ENCODE measurements around the gene GET4. TPM values are rescaled to one million over a fixed set of nuclear protein-coding genes. Genes with fewer than 3 reads are reported as not detected.

Gene GET4
- total RNA-seq, 2 experiments from 2014 or later, result 22.3 to 27.1 TPM

- no peak overlapping the region for H3K27ac Mint-ChIP-seq
- no peak for DNase-seq
- H3K9me3 Mint-ChIP-seq, result no peaks in the 10 kb centered on the region
- peaks cover 19% of the 10 kb centered on the region for H3K4me1 Mint-ChIP-seq (ENCODE audit: low read depth)
- H3K4me3 Mint-ChIP-seq, result no peak overlapping the region
- ChIA-PET CTCF (interaction anchor here (1.1 kb wide), 1 partner anchor 8 kb away, joined by 3 read pairs; no protein-coding TSS in a partner anchor), POLR2A (no interaction called here)
- intact Hi-C loops (cut with micrococcal nuclease), result no loop called here
- H3K36me3 Mint-ChIP-seq, result no peaks in the 10 kb centered on the region
- H3K27me3 Mint-ChIP-seq, result no peaks in the 10 kb centered on the region
These were observed 41.1 kb downstream of the GET4 start for GRCh38 chr7:917255-918117.

GRCh38 chr7:918118-918425, 41.7 kb downstream of the GET4 start:
- no peaks in the 10 kb centered on the region for H3K9me3 Mint-ChIP-seq
- H3K27me3 Mint-ChIP-seq, result no peaks in the 10 kb centered on the region
- H3K4me3 Mint-ChIP-seq, result no peak overlapping the region
- no peaks in the 10 kb centered on the region for H3K36me3 Mint-ChIP-seq
- ChIA-PET CTCF (interaction anchor here (1.1 kb wide), 1 partner anchor 9 kb away, joined by 3 read pairs; no protein-coding TSS in a partner anchor), POLR2A (no interaction called here)
- H3K27ac Mint-ChIP-seq, result no peak overlapping the region
- intact Hi-C loops (cut with micrococcal nuclease), result no loop called here
- H3K4me1 Mint-ChIP-seq (ENCODE audit: low read depth), result peaks cover 24% of the 10 kb centered on the region
- no peak for DNase-seq

GRCh38 chr7:918441-919113, 42.2 kb downstream of the GET4 start:
- ChIA-PET POLR2A (no interaction called here), CTCF (interaction anchor here (1.1 kb wide), 1 partner anchor 9 kb away, joined by 3 read pairs; no protein-coding TSS in a partner anchor)
- intact Hi-C loops (cut with micrococcal nuclease), result no loop called here
- H3K27ac Mint-ChIP-seq, result no peak overlapping the region
- H3K4me3 Mint-ChIP-seq, result no peak overlapping the region
- no peak for DNase-seq
- peaks cover 29% of the 10 kb centered on the region for H3K4me1 Mint-ChIP-seq (ENCODE audit: low read depth)
- H3K27me3 Mint-ChIP-seq, result no peaks in the 10 kb centered on the region
- no peaks in the 10 kb centered on the region for H3K36me3 Mint-ChIP-seq
- H3K9me3 Mint-ChIP-seq, result no peaks in the 10 kb centered on the region

- Mint-ChIP-seq H3K36me3 (no peaks in the 10 kb centered on the region), H3K9me3 (no peaks in the 10 kb centered on the region), H3K4me1 (ENCODE audit: low read depth) (peaks cover 31% of the 10 kb centered on the region), H3K27ac (no peak overlapping the region), H3K4me3 (no peak overlapping the region), H3K27me3 (no peaks in the 10 kb centered on the region)
- intact Hi-C loops (cut with micrococcal nuclease), result no loop called here
- CTCF ChIA-PET, result no interaction called here
- POLR2A ChIA-PET, result no interaction called here
- DNase-seq, result no peak
These were observed 42.7 kb downstream of the GET4 start for GRCh38 chr7:919114-919442.

- intact Hi-C loops (cut with micrococcal nuclease), result loop anchor here (5.0 kb wide), 3 partner anchors 88 to 568 kb away; partner anchors contain the start of gene SUN1
- peaks cover 36% of the 10 kb centered on the region for H3K4me1 Mint-ChIP-seq (ENCODE audit: low read depth)
- no peaks in the 10 kb centered on the region for H3K9me3 Mint-ChIP-seq
- no peaks in the 10 kb centered on the region for H3K36me3 Mint-ChIP-seq
- no peak overlapping the region for H3K27ac Mint-ChIP-seq
- DNase-seq, result no peak
- H3K4me3 Mint-ChIP-seq, result no peak overlapping the region
- ChIA-PET POLR2A (no interaction called here), CTCF (no interaction called here)
- no peaks in the 10 kb centered on the region for H3K27me3 Mint-ChIP-seq
These were observed 43.6 kb downstream of the GET4 start for GRCh38 chr7:919924-920341.

- no peaks in the 10 kb centered on the region for H3K9me3 Mint-ChIP-seq
- intact Hi-C loops (cut with micrococcal nuclease), result loop anchor here (5.0 kb wide), 3 partner anchors 88 to 568 kb away; partner anchors contain the start of gene SUN1
- peak; percentile 43 for DNase-seq
- H3K36me3 Mint-ChIP-seq, result no peaks in the 10 kb centered on the region
- ChIA-PET POLR2A (interaction anchor here (3.0 kb wide), 1 partner anchor 54 kb away, joined by 19 read pairs; the partner anchor contains the start of gene COX19), CTCF (interaction anchor here (3.0 kb wide), 2 partner anchors 10 to 12 kb away, joined by 15 to 17 read pairs; no protein-coding TSS in a partner anchor)
- H3K27me3 Mint-ChIP-seq, result no peaks in the 10 kb centered on the region
- peak overlapping the region; percentile 29 for H3K4me3 Mint-ChIP-seq
- peak overlapping the region; percentile 30 for H3K27ac Mint-ChIP-seq
- peaks cover 37% of the 10 kb centered on the region for H3K4me1 Mint-ChIP-seq (ENCODE audit: low read depth)
These were observed 44.2 kb downstream of the GET4 start for GRCh38 chr7:920351-921070.

- Mint-ChIP-seq H3K4me1 (ENCODE audit: low read depth) (peaks cover 39% of the 10 kb centered on the region), H3K27me3 (no peaks in the 10 kb centered on the region), H3K4me3 (peak overlapping the region; percentile 29), H3K9me3 (no peaks in the 10 kb centered on the region), H3K27ac (peak overlapping the region; percentile 30), H3K36me3 (no peaks in the 10 kb centered on the region)
- DNase-seq, result peak; percentile 8
- POLR2A ChIA-PET, result interaction anchor here (3.0 kb wide), 1 partner anchor 54 kb away, joined by 19 read pairs; the partner anchor contains the start of gene COX19
- intact Hi-C loops (cut with micrococcal nuclease), result loop anchor here (5.0 kb wide), 3 partner anchors 89 to 569 kb away; partner anchors contain the start of gene SUN1
- CTCF ChIA-PET, result interaction anchor here (0.8 to 3.0 kb wide), 3 partner anchors 9 to 13 kb away, joined by 3 to 17 read pairs (median 15); no protein-coding TSS in a partner anchor
These were observed 44.7 kb downstream of the GET4 start for GRCh38 chr7:921071-921461.

- peak overlapping the region; percentile 92 for H3K27ac Mint-ChIP-seq
- ChIA-PET POLR2A (interaction anchor here (3.0 kb wide), 1 partner anchor 53 kb away, joined by 19 read pairs; the partner anchor contains the start of gene COX19), CTCF (interaction anchor here (0.8 to 3.0 kb wide), 3 partner anchors 9 to 14 kb away, joined by 3 to 17 read pairs (median 15); no protein-coding TSS in a partner anchor)
- peak; percentile 33 for DNase-seq
- peak overlapping the region; percentile 8 for H3K4me3 Mint-ChIP-seq
- no peaks in the 10 kb centered on the region for H3K9me3 Mint-ChIP-seq
- H3K4me1 Mint-ChIP-seq (ENCODE audit: low read depth), result peaks cover 39% of the 10 kb centered on the region
- no peaks in the 10 kb centered on the region for H3K36me3 Mint-ChIP-seq
- intact Hi-C loops (cut with micrococcal nuclease), result loop anchor here (1.0 to 5.0 kb wide), 4 partner anchors 9 to 569 kb away; partner anchors contain the start of gene SUN1
- no peaks in the 10 kb centered on the region for H3K27me3 Mint-ChIP-seq
These were observed 45.4 kb downstream of the GET4 start for GRCh38 chr7:921581-922333.

- Mint-ChIP-seq H3K9me3 (no peaks in the 10 kb centered on the region), H3K27ac (peak overlapping the region; percentile 92), H3K4me1 (ENCODE audit: low read depth) (peaks cover 39% of the 10 kb centered on the region), H3K4me3 (peak overlapping the region; percentile 71), H3K27me3 (no peaks in the 10 kb centered on the region), H3K36me3 (no peaks in the 10 kb centered on the region)
- intact Hi-C loops (cut with micrococcal nuclease), result loop anchor here (1.0 to 5.0 kb wide), 6 partner anchors 8 to 570 kb away; partner anchors contain the start of genes GET4 and SUN1
- ChIA-PET POLR2A (interaction anchor here (0.9 to 3.0 kb wide), 6 partner anchors 16 to 216 kb away, joined by 3 to 19 read pairs (median 6); partner anchors contain the start of genes COX19 and GET4), CTCF (interaction anchor here (1.0 to 3.0 kb wide), 5 partner anchors 12 to 181 kb away, joined by 3 to 17 read pairs (median 5); partner anchors contain the start of gene ADAP1)
- DNase-seq, result peak; percentile 57
These were observed 46.2 kb downstream of the GET4 start for GRCh38 chr7:922334-923107.
